Measurements from ENCODE around the gene LPP.
"Not testable (repeated sequence)": the region's sequence is repeated elsewhere in the genome, so short reads cannot be mapped to it uniquely, and the experiment has no call there.

LPP gene

DNA sequence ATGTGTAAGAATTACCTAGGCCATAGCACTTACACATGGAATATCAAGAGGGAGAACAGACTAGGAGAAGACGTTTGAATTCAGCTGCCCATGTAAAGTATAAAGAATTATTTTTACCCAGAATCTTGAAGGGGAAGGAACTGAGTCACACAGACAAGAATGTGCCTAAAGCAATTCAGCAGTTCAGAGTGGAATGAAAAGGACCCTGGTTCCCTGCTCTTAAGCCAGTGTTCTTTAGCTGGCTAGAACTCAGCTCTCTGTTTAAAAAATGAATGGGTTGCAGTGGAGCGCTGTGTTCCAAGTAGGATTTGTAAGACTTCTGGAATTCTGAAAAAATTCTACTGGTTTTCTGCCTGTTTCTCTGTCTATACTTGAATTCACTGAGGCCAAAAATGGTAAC lies 440.2 kb downstream of the LPP start:
- no peak overlapping the region for H3K9ac ChIP-seq (ENCODE audit: low read depth, low read length)
- no peaks in the 10 kb centered on the region for H3K4me1 ChIP-seq (ENCODE audit: control insufficient read depth, insufficient read depth, low read length)
- no peak overlapping the region for H3K4me3 ChIP-seq (ENCODE audit: low read depth, low read length)
- H3K36me3 ChIP-seq (ENCODE audit: control insufficient read depth, insufficient read depth, low read length): no peaks in the 10 kb centered on the region
- H3K9me3 ChIP-seq (ENCODE audit: control insufficient read depth, insufficient read depth, low read length): no peaks in the 10 kb centered on the region
- H3K27me3 ChIP-seq (ENCODE audit: control insufficient read depth, insufficient read depth, low read length): no peaks in the 10 kb centered on the region

DNA sequence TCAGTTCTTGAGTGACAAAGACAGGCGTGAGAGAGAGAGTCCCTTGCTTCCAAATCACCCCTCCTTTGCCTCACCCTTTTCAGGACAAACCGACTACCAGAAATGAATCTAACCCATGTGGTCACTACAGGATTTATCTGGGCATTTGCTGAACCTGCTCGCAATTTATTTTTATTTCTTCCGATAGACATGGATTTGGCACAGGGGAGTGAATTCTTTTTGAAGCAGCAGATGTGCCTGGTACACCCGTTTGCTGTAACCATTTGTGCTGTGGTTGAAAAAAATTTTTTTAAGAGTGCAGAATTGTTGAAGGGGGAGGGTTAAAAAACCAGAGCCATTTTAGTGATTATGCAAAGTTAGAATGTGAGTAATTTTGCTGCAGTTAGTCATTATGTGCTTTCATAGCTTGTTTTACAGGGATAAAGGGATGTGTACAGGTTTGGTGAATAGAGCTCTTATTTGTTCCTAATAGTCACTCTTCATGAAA lies 442.0 kb downstream of the LPP start:
- no peaks in the 10 kb centered on the region for H3K27me3 ChIP-seq (ENCODE audit: control insufficient read depth, insufficient read depth, low read length)
- H3K4me3 ChIP-seq (ENCODE audit: low read depth, low read length): no peak overlapping the region
- H3K4me1 ChIP-seq (ENCODE audit: control insufficient read depth, insufficient read depth, low read length): no peaks in the 10 kb centered on the region
- H3K36me3 ChIP-seq (ENCODE audit: control insufficient read depth, insufficient read depth, low read length): no peaks in the 10 kb centered on the region
- no peaks in the 10 kb centered on the region for H3K9me3 ChIP-seq (ENCODE audit: control insufficient read depth, insufficient read depth, low read length)
- H3K9ac ChIP-seq (ENCODE audit: low read depth, low read length): no peak overlapping the region

GRCh38 chr3:188598894-188599293 lies 444.9 kb downstream of the LPP start:
- H3K27me3 ChIP-seq (ENCODE audit: control insufficient read depth, insufficient read depth, low read length): no peaks in the 10 kb centered on the region
- H3K9ac ChIP-seq (ENCODE audit: low read depth, low read length): no peak overlapping the region
- H3K4me1 ChIP-seq (ENCODE audit: control insufficient read depth, insufficient read depth, low read length): no peaks in the 10 kb centered on the region
- H3K4me3 ChIP-seq (ENCODE audit: low read depth, low read length): no peak overlapping the region
- H3K36me3 ChIP-seq (ENCODE audit: control insufficient read depth, insufficient read depth, low read length): no peaks in the 10 kb centered on the region
- no peaks in the 10 kb centered on the region for H3K9me3 ChIP-seq (ENCODE audit: control insufficient read depth, insufficient read depth, low read length)

DNA sequence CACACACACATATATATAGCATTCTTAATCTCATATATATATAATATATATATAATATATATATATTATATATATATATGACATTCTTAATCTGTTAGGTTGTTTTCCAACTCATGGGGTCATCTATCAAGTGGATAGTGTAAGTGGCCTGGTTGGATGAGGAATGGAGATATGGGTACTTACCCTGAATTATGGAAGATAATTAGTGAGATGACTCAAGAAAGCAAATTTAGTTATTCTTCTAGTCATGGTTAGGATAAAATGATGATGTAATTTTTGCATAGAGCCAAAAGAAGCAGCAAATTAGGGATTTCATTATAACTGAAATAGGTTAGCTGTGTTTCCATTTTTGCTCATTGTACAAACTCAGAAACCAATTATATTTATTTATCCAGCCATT lies 448.2 kb downstream of the LPP start:
- no peak overlapping the region for H3K9ac ChIP-seq (ENCODE audit: low read depth, low read length)
- H3K27me3 ChIP-seq (ENCODE audit: control insufficient read depth, insufficient read depth, low read length): no peaks in the 10 kb centered on the region
- H3K4me1 ChIP-seq (ENCODE audit: control insufficient read depth, insufficient read depth, low read length): no peaks in the 10 kb centered on the region
- no peaks in the 10 kb centered on the region for H3K9me3 ChIP-seq (ENCODE audit: control insufficient read depth, insufficient read depth, low read length)
- H3K4me3 ChIP-seq (ENCODE audit: low read depth, low read length): no peak overlapping the region
- no peaks in the 10 kb centered on the region for H3K36me3 ChIP-seq (ENCODE audit: control insufficient read depth, insufficient read depth, low read length)

GRCh38 chr3:188602620-188603019 lies 448.7 kb downstream of the LPP start:
- no peaks in the 10 kb centered on the region for H3K9me3 ChIP-seq (ENCODE audit: control insufficient read depth, insufficient read depth, low read length)
- H3K27me3 ChIP-seq (ENCODE audit: control insufficient read depth, insufficient read depth, low read length): no peaks in the 10 kb centered on the region
- H3K4me1 ChIP-seq (ENCODE audit: control insufficient read depth, insufficient read depth, low read length): no peaks in the 10 kb centered on the region
- H3K4me3 ChIP-seq (ENCODE audit: low read depth, low read length): no peak overlapping the region
- H3K36me3 ChIP-seq (ENCODE audit: control insufficient read depth, insufficient read depth, low read length): no peaks in the 10 kb centered on the region
- no peak overlapping the region for H3K9ac ChIP-seq (ENCODE audit: low read depth, low read length)

GRCh38 chr3:188604651-188605050 lies 450.7 kb downstream of the LPP start:
- Histone ChIP-seq H3K4me1 (ENCODE audit: control insufficient read depth, insufficient read depth, low read length) (no peaks in the 10 kb centered on the region), H3K4me3 (ENCODE audit: low read depth, low read length) (no peak overlapping the region), H3K36me3 (ENCODE audit: control insufficient read depth, insufficient read depth, low read length) (no peaks in the 10 kb centered on the region), H3K27me3 (ENCODE audit: control insufficient read depth, insufficient read depth, low read length) (no peaks in the 10 kb centered on the region), H3K9ac (ENCODE audit: low read depth, low read length) (no peak overlapping the region), H3K9me3 (ENCODE audit: control insufficient read depth, insufficient read depth, low read length) (no peaks in the 10 kb centered on the region)

GRCh38 chr3:188605231-188605630 lies 451.3 kb downstream of the LPP start:
- Histone ChIP-seq H3K36me3 (ENCODE audit: control insufficient read depth, insufficient read depth, low read length) (no peaks in the 10 kb centered on the region), H3K27me3 (ENCODE audit: control insufficient read depth, insufficient read depth, low read length) (no peaks in the 10 kb centered on the region)

GRCh38 chr3:188605905-188606304 lies 451.9 kb downstream of the LPP start:
- Histone ChIP-seq H3K9me3 (ENCODE audit: control insufficient read depth, insufficient read depth, low read length) (no peaks in the 10 kb centered on the region), H3K9ac (ENCODE audit: low read depth, low read length) (no peak overlapping the region), H3K4me3 (ENCODE audit: low read depth, low read length) (no peak overlapping the region), H3K36me3 (ENCODE audit: control insufficient read depth, insufficient read depth, low read length) (no peaks in the 10 kb centered on the region), H3K27me3 (ENCODE audit: control insufficient read depth, insufficient read depth, low read length) (no peaks in the 10 kb centered on the region), H3K4me1 (ENCODE audit: control insufficient read depth, insufficient read depth, low read length) (no peaks in the 10 kb centered on the region)

More at GRCh38 chr3:188605231-188605630, 451.3 kb downstream of the LPP start:
- Histone ChIP-seq H3K4me3 (ENCODE audit: low read depth, low read length) (no peak overlapping the region), H3K9ac (ENCODE audit: low read depth, low read length) (no peak overlapping the region), H3K9me3 (ENCODE audit: control insufficient read depth, insufficient read depth, low read length) (no peaks in the 10 kb centered on the region), H3K4me1 (ENCODE audit: control insufficient read depth, insufficient read depth, low read length) (no peaks in the 10 kb centered on the region)

GRCh38 chr3:188607805-188608315 lies 453.9 kb downstream of the LPP start:
- Histone ChIP-seq H3K9ac (ENCODE audit: low read depth, low read length) (no peak overlapping the region), H3K4me3 (ENCODE audit: low read depth, low read length) (no peak overlapping the region), H3K27me3 (ENCODE audit: control insufficient read depth, insufficient read depth, low read length) (no peaks in the 10 kb centered on the region), H3K9me3 (ENCODE audit: control insufficient read depth, insufficient read depth, low read length) (no peaks in the 10 kb centered on the region), H3K36me3 (ENCODE audit: control insufficient read depth, insufficient read depth, low read length) (no peaks in the 10 kb centered on the region), H3K4me1 (ENCODE audit: control insufficient read depth, insufficient read depth, low read length) (no peaks in the 10 kb centered on the region)

DNA sequence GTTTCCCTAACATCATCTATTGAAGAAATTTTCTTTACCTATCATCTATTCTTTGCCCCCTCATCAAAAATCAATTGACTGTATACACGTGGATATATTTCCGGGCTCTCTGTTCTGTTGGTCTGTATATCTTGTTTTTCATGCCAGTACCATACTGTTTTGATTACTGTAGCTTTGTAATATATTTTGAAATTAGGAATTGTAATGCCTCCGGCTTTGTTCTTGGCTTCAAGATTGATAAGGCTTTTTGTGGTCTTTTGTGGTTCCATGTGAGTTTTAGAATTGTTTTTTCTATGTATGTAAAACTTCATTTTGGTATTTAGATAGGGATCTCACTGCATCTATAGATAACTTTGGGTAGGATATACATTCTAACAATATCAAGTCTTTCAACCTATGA lies 454.4 kb downstream of the LPP start:
- Histone ChIP-seq H3K9me3 (ENCODE audit: control insufficient read depth, insufficient read depth, low read length) (no peaks in the 10 kb centered on the region), H3K9ac (ENCODE audit: low read depth, low read length) (no peak overlapping the region), H3K4me1 (ENCODE audit: control insufficient read depth, insufficient read depth, low read length) (no peaks in the 10 kb centered on the region), H3K27me3 (ENCODE audit: control insufficient read depth, insufficient read depth, low read length) (no peaks in the 10 kb centered on the region), H3K36me3 (ENCODE audit: control insufficient read depth, insufficient read depth, low read length) (no peaks in the 10 kb centered on the region), H3K4me3 (ENCODE audit: low read depth, low read length) (no peak overlapping the region)

DNA sequence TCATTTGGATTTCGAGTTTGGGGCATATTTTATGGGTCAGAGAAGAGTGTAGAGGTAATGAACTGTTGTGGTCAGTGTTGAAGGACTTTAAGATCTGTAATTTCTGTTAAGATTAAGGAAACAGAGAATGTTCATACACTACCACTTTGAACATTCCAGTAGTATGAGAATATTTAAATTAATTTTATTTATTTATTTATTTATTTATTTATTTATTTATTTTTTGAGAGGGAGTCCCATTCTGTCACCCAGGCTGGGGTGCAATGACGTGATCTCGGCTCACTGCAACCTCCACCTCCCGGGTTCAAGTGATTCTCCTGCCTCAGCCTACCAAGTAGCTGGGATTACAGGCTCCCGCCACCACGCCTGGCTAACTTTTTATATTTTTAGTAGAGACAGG lies 459.8 kb downstream of the LPP start:
- H3K4me1 ChIP-seq (ENCODE audit: control insufficient read depth, insufficient read depth, low read length); H3K36me3 ChIP-seq (ENCODE audit: control insufficient read depth, insufficient read depth, low read length); H3K4me3 ChIP-seq (ENCODE audit: low read depth, low read length); H3K9me3 ChIP-seq (ENCODE audit: control insufficient read depth, insufficient read depth, low read length); H3K27me3 ChIP-seq (ENCODE audit: control insufficient read depth, insufficient read depth, low read length); H3K9ac ChIP-seq (ENCODE audit: low read depth, low read length): not testable (repeated sequence)

DNA sequence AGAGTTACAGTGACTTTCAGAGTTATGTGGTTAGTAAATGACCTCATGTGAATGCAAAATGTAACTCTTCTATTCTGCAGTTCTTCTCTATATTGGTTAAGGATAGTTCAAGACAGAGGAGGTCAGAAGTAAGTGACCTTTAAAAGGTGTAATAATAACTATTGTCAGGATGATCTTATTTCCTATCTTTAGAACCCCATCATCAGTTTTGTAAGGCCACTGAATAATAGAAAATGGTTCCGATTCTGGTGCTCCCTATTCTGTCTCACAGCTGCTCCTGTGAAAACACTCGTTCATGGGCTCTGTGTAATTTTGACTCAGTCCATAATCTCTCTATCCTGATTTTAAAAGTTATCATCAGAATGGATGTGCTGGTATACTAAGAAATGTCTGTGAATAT lies 463.3 kb downstream of the LPP start:
- H3K36me3 ChIP-seq (ENCODE audit: control insufficient read depth, insufficient read depth, low read length): peaks cover 3% of the 10 kb centered on the region
- no peak overlapping the region for H3K9ac ChIP-seq (ENCODE audit: low read depth, low read length)
- H3K9me3 ChIP-seq (ENCODE audit: control insufficient read depth, insufficient read depth, low read length): no peaks in the 10 kb centered on the region
- H3K4me3 ChIP-seq (ENCODE audit: low read depth, low read length): no peak overlapping the region
- no peaks in the 10 kb centered on the region for H3K27me3 ChIP-seq (ENCODE audit: control insufficient read depth, insufficient read depth, low read length)
- H3K4me1 ChIP-seq (ENCODE audit: control insufficient read depth, insufficient read depth, low read length): no peaks in the 10 kb centered on the region
